ENCODE data around the gene DICER1. TPM values are rescaled to one million over a fixed set of nuclear protein-coding genes. Genes with fewer than 3 reads are reported as not detected.

Gene DICER1
- total and polyA plus RNA-seq, 9 of the 15 experiments (the other 6 are each of a cell fraction or from before 2014, with no cell fraction given): 2.5 to 23.2 (median 12.4) TPM

DNA sequence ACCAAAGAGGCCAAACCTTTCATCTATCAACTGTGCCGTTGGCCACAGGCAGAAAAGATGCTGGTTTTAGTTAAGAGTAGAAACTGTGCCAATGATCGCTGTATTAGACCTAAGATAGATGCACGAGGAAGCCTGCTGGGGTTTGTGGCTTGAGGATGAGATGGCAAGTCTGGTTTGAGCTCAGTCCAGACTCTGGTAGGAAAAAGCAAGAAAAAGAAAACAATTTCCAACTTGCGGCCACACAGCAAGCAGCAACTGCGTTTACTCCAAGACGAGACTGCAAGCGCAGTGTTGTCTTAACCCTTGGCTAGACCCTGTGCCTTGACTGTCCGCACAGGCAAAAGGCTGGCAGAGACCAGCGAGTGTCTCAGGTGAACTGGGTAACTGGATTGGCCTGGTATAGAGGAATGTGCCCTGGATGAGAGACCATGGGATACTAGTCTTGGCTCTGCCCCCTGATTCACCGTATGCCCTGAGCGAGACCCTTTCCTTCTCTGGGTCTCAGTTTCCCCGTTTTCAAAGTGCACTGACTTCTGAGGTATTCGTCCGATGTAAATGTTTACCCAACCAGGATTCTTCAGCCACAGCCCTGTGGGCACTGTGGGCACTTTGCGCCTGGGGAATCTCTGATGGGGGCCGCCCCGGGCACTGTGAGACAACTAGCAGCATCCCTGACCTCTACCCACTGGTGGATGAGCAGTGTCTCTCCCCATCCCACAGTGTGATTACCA is 113.4 kb downstream of the DICER1 start:
- TF ChIP-seq, protein P1, sequence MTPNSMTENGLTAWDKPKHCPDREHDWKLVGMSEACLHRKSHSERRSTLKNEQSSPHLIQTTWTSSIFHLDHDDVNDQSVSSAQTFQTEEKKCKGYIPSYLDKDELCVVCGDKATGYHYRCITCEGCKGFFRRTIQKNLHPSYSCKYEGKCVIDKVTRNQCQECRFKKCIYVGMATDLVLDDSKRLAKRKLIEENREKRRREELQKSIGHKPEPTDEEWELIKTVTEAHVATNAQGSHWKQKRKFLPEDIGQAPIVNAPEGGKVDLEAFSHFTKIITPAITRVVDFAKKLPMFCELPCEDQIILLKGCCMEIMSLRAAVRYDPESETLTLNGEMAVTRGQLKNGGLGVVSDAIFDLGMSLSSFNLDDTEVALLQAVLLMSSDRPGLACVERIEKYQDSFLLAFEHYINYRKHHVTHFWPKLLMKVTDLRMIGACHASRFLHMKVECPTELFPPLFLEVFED (CRISPR knock-in tag; conservative IDR thresholded peaks at IDR 0.05): no peak
- TF ChIP-seq HNRNPL (IDR thresholded peaks at IDR 0.05; ENCODE audit: low read depth, low read length) (no peak), ZNF175 (CRISPR knock-in tag; IDR thresholded peaks at IDR 0.05; ENCODE audit: low read depth) (no peak), MCM5 (IDR thresholded peaks at IDR 0.05; ENCODE audit: low read depth) (no peak), SIX5 (IDR thresholded peaks at IDR 0.05; ENCODE audit: borderline replicate concordance in 1 of 2, insufficient read depth in 1 of 2, low read depth in 1 of 2, low read length in 2 of 2) (no peak), ZNF740 (CRISPR knock-in tag; IDR thresholded peaks at IDR 0.05) (no peak), ZNF740 (tag; IDR thresholded peaks at IDR 0.05) (no peak), CREM (IDR thresholded peaks at IDR 0.05; ENCODE audit: low read depth) (no peak), TARDBP (IDR thresholded peaks at IDR 0.05) (no peak), HEY1 (CRISPR knock-in tag; IDR thresholded peaks at IDR 0.05; ENCODE audit: borderline replicate concordance) (no peak), CBX5 (IDR thresholded peaks at IDR 0.05; ENCODE audit: borderline replicate concordance, low read depth) (no peak)
- Histone ChIP-seq H3K27me3 (ENCODE audit: control insufficient read depth in 2 of 2, insufficient read depth in 2 of 2, low read length in 2 of 2) (peaks cover 3 to 45% of the 10 kb centered on the region in 2 experiments; a peak in 4 of 5 replicates), H2AFZ (ENCODE audit: low read depth, low read length) (no peak overlapping the region), H3K9me1 (ENCODE audit: control insufficient read depth, insufficient read depth, low read length) (no peaks in the 10 kb centered on the region), H4K20me1 (replicated peaks; ENCODE audit: control insufficient read depth, insufficient read depth, low read length) (no peaks in the 10 kb centered on the region; the same call in 1 of the 2 replicates), H3K79me2 (ENCODE audit: control insufficient read depth, insufficient read depth, low read length) (no peaks in the 10 kb centered on the region), H3K9me3 (replicated peaks; ENCODE audit: control insufficient read depth, insufficient read depth, low read depth, low read length) (no peaks in the 10 kb centered on the region), H3K36me3 (ENCODE audit: control insufficient read depth, insufficient read depth, low read length) (no peaks in the 10 kb centered on the region), H3K4me1 (replicated peaks in 1 of 2; ENCODE audit: control insufficient read depth in 2 of 2, insufficient read depth in 2 of 2, low read length in 2 of 2) (no peaks in the 10 kb centered on the region), H3K9ac (ENCODE audit: insufficient read depth in 1 of 2, low read depth in 2 of 2, low read length in 2 of 2) (no peak overlapping the region), H3K4me3 (no peak overlapping the region), H3K4me2 (ENCODE audit: insufficient read depth, low read length) (no peak overlapping the region), H3K27ac (ENCODE audit: extremely low read depth, low read depth, low read length) (no peak overlapping the region)
- in situ Hi-C loops (cut with MboI): no loop called here
- BruUV-seq (replicated peaks): no TSS peak
- intact Hi-C loops (cut with micrococcal nuclease): no loop called here
- ATAC-seq: no peak
- DNase-seq (ENCODE audit: extremely low read depth in 1 of 4, low spot score in 3 of 4): no peak
- POLR2A ChIA-PET: no interaction called here
- CTCF ChIA-PET (ENCODE audit: low intra/inter-chr PET ratio): no interaction called here
- FAIRE-seq: no peak
- WGBS (ENCODE audit: insufficient coverage, low coverage, missing lambda C conversion rate): 1% methylated on average over 14 of the region's 17 CpGs

Measured in K562 (cell line).